ENCODE measurements around the gene SERPINA12.
A peak's percentile ranks its signal among the peaks of the same experiment; 100 is the strongest.

Gene SERPINA12

GRCh38 chr14:94460631-94461416 is 48.4 kb downstream of the SERPINA12 start:
- H3K4me3 ChIP-seq (replicated peaks; ENCODE audit: low read depth, low read length), result no peak overlapping the region
- TF ChIP-seq CTCF (IDR thresholded peaks at IDR 0.05; ENCODE audit: low read length, missing control alignments), result no peak
- no peak for DNase-seq (ENCODE audit: low read depth)

GRCh38 chr14:94458558-94459205 is 50.6 kb downstream of the SERPINA12 start:
- peak; percentile 67 for DNase-seq (ENCODE audit: low read depth)
- TF ChIP-seq CTCF (IDR thresholded peaks at IDR 0.05; ENCODE audit: low read length, missing control alignments), result no peak
- H3K4me3 ChIP-seq (replicated peaks; ENCODE audit: low read depth, low read length), result no peak overlapping the region

GRCh38 chr14:94458096-94458495 is 51.2 kb downstream of the SERPINA12 start:
- DNase-seq (ENCODE audit: low read depth), result no peak
- no peak overlapping the region for H3K4me3 ChIP-seq (replicated peaks; ENCODE audit: low read depth, low read length)
- TF ChIP-seq CTCF (IDR thresholded peaks at IDR 0.05; ENCODE audit: low read length, missing control alignments), result no peak

- no peak overlapping the region for H3K4me3 ChIP-seq (replicated peaks; ENCODE audit: low read depth, low read length)
- DNase-seq (ENCODE audit: low read depth), result no peak
- TF ChIP-seq CTCF (IDR thresholded peaks at IDR 0.05; ENCODE audit: low read length, missing control alignments), result no peak
Measured at GRCh38 chr14:94455928-94456327, 53.3 kb downstream of the SERPINA12 start.

GRCh38 chr14:94451826-94452225 is 57.4 kb downstream of the SERPINA12 start:
- TF ChIP-seq CTCF (IDR thresholded peaks at IDR 0.05; ENCODE audit: low read length, missing control alignments), result no peak
- no peak for DNase-seq (ENCODE audit: low read depth)
- no peak overlapping the region for H3K4me3 ChIP-seq (replicated peaks; ENCODE audit: low read depth, low read length)

- no peak for DNase-seq (ENCODE audit: low read depth)
- no peak for TF ChIP-seq CTCF (IDR thresholded peaks at IDR 0.05; ENCODE audit: low read length, missing control alignments)
- no peak overlapping the region for H3K4me3 ChIP-seq (replicated peaks; ENCODE audit: low read depth, low read length)
Measured at GRCh38 chr14:94451091-94451771, 58.0 kb downstream of the SERPINA12 start.
